HCT116 (cell line): Measurements from ENCODE around the gene PAN3. TPM values are rescaled to one million over a fixed set of nuclear protein-coding genes. Genes with fewer than 3 reads are reported as not detected.

ENCODE experiments used
- ATAC-seq: fragments of 200-7000 bp; cut with Tn5 transposase; 2 replicates; pipeline ENCODE4 v1.9.1; 2020; ENCODE audit warnings: mild to moderate bottlenecking, moderate library complexity
- Bru-seq: library from RNA; stranded (reverse); fragments of 400-500 nt; gene quantifications from one replicate; lab custom pipeline; 2021; lab: Mats Ljungman, UMichigan
- BruChase-seq, 2 experiments: library from RNA; stranded (reverse); fragments of 400-500 nt; gene quantifications; one replicate each; lab custom pipeline; 2021; lab: Mats Ljungman, UMichigan
- BruUV-seq: library from RNA; stranded (reverse); fragments of 400-500 nt; replicated peaks from 2 replicates; lab custom pipeline; 2021; lab: Mats Ljungman, UMichigan
- CTCF ChIA-PET: fragments of 300-600 bp; sonication (Branson Sonifier 250); formaldehyde crosslinking; loops from one replicate; lab custom pipeline; 2021; ENCODE audit warnings: antibody characterized with exemption; lab: Charles Lee
- POLR2A ChIA-PET: fragments of 300-600, 350-600 bp; sonication (Branson Sonifier 250); formaldehyde crosslinking; loops from one replicate; lab custom pipeline; 2021; ENCODE audit warnings: antibody characterized with exemption; lab: Charles Lee
- RAD21 ChIA-PET, 2 experiments: fragments of 300-600 bp; sonication (Branson Sonifier 250); formaldehyde crosslinking; loops; one replicate each; lab custom pipeline; 2023; ENCODE audit warnings: low total read pairs in 2 of 2; ENCODE audit not compliant: uncharacterized antibody in 2 of 2, unreplicated experiment in 2 of 2, low non-redundant PET in 1 of 2; lab: Charles Lee
- DNase-seq: peaks from one replicate; pipeline ENCODE4 v3.0.0-alpha.2; 2010; ENCODE audit warnings: low read depth, low spot score
- H2AFZ ChIP-seq: fragments of 200-600 bp; shearing (Covaris generic), sonication (generic); 2 replicates; pipeline ENCODE4 v1.6.1; 2017; ENCODE audit warnings: low read depth, mixed run types, mixed read lengths, antibody characterized with exemption, low read length; ENCODE audit not compliant: poor library complexity, severe bottlenecking
- H3K27ac ChIP-seq: 2 replicates; pipeline ENCODE4 v1.5.1; 2012; ENCODE audit warnings: low read depth, low read length
- H3K27me3 ChIP-seq: fragments of 200-600 bp; sonication (generic); 2 replicates; pipeline ENCODE4 v1.6.1; 2016; ENCODE audit warnings: mixed run types, low read length, mixed read lengths; ENCODE audit not compliant: insufficient read depth
- H3K36me3 ChIP-seq, 2 experiments: fragments of 200-500 bp in 1 of 2; fragments of 200-600 bp in 1 of 2; sonication (Bioruptor generic) in 1 of 2; sonication (generic) in 1 of 2; 2 replicates each; pipeline versions ENCODE4 v1.5.1 to v1.6.1; 2014 to 2016; ENCODE audit warnings: low read length in 2 of 2, inconsistent platforms in 1 of 2, mixed read lengths in 1 of 2, mixed run types in 1 of 2; ENCODE audit not compliant: insufficient read depth in 2 of 2, control insufficient read depth in 1 of 2
- H3K4me1 ChIP-seq, 2 experiments: fragments of 200-600 bp in 1 of 2; sonication (generic) in 1 of 2; 2 replicates each; pipeline versions ENCODE4 v1.5.1 to v1.6.1; 2012 to 2017; ENCODE audit warnings: low read length in 2 of 2, inconsistent platforms in 1 of 2, mild to moderate bottlenecking in 1 of 2, mixed read lengths in 1 of 2, mixed run types in 1 of 2, moderate library complexity in 1 of 2; ENCODE audit not compliant: insufficient read depth in 2 of 2, control insufficient read depth in 1 of 2
- H3K4me2 ChIP-seq: fragments of 200-600 bp; sonication (generic); 2 replicates; pipeline ENCODE4 v1.6.1; 2017; ENCODE audit warnings: mixed run types, low read length, mixed read lengths
- H3K4me3 ChIP-seq, 2 experiments: fragments of 200-600 bp in 1 of 2; sonication (generic) in 1 of 2; replicated peaks in 1 of 2; 2 replicates each; pipeline ENCODE4 v1.5.1; 2011 to 2016; ENCODE audit warnings: low read length in 2 of 2, control low read depth in 1 of 2, low read depth in 1 of 2, mild to moderate bottlenecking in 1 of 2, mixed read lengths in 1 of 2, mixed run types in 1 of 2
- H3K79me2 ChIP-seq: fragments of 200-600 bp; sonication (generic); 2 replicates; pipeline ENCODE4 v1.6.1; 2017; ENCODE audit warnings: mild to moderate bottlenecking, mixed run types, low read length, moderate library complexity, mixed read lengths; ENCODE audit not compliant: insufficient read depth
- H3K9ac ChIP-seq: fragments of 200-600 bp; sonication (generic); 2 replicates; pipeline ENCODE4 v1.6.1; 2016; ENCODE audit warnings: low read length, mixed read lengths
- H3K9me2 ChIP-seq: fragments of 200-600 bp; sonication (generic), shearing (Covaris generic); 2 replicates; pipeline ENCODE4 v1.6.1; 2017; ENCODE audit warnings: mixed run types, mild to moderate bottlenecking, moderate library complexity; ENCODE audit not compliant: insufficient read depth
- H3K9me3 ChIP-seq, 2 experiments: fragments of 200-500 bp in 1 of 2; fragments of 200-600 bp in 1 of 2; sonication (Bioruptor generic) in 1 of 2; sonication (generic) in 1 of 2; 2 replicates each; pipeline ENCODE4 v1.6.1; 2014 to 2017; ENCODE audit warnings: low read length in 2 of 2, mixed read lengths in 2 of 2, inconsistent platforms in 1 of 2, low read depth in 1 of 2, mild to moderate bottlenecking in 1 of 2, mixed run types in 1 of 2, moderate library complexity in 1 of 2; ENCODE audit not compliant: control insufficient read depth in 1 of 2, insufficient read depth in 1 of 2
- H4K20me1 ChIP-seq: fragments of 200-600 bp; sonication (generic), shearing (Covaris generic); 2 replicates; pipeline ENCODE4 v1.6.1; 2017; ENCODE audit warnings: mixed run types, mild to moderate bottlenecking, moderate library complexity; ENCODE audit not compliant: insufficient read depth
- ATF3 ChIP-seq: IDR thresholded peaks from 2 replicates; pipeline ENCODE4 v1.6.1; 2012
- EGR1 ChIP-seq: IDR thresholded peaks from 2 replicates; pipeline ENCODE4 v1.6.1; 2012; ENCODE audit warnings: low read depth
- ELF1 ChIP-seq: IDR thresholded peaks from 2 replicates; pipeline ENCODE4 v1.6.1; 2012; ENCODE audit warnings: low read depth, borderline replicate concordance
- FOSL1 ChIP-seq: IDR thresholded peaks from 2 replicates; pipeline ENCODE4 v1.6.1; 2012; ENCODE audit warnings: low read depth
- MAX ChIP-seq: IDR thresholded peaks from 2 replicates; pipeline ENCODE4 v1.6.1; 2012
- POLR2A ChIP-seq: IDR thresholded peaks from 2 replicates; pipeline ENCODE4 v1.7.0; 2011; ENCODE audit warnings: borderline replicate concordance; ENCODE audit not compliant: insufficient read depth, insufficient read length; ENCODE audit errors: extremely low read depth
- POLR2AphosphoS5 ChIP-seq: IDR thresholded peaks from 2 replicates; pipeline ENCODE4 v1.6.1; 2011; ENCODE audit warnings: mild to moderate bottlenecking, low read depth, low read length, moderate library complexity
- RAD21 ChIP-seq: IDR thresholded peaks from 2 replicates; pipeline ENCODE4 v1.6.1; 2012; ENCODE audit warnings: low read depth, mild to moderate bottlenecking
- SP1 ChIP-seq: IDR thresholded peaks from 2 replicates; pipeline ENCODE4 v1.6.1; 2012; ENCODE audit warnings: low read depth
- SRF ChIP-seq: IDR thresholded peaks from 2 replicates; pipeline ENCODE4 v1.6.1; 2012; ENCODE audit warnings: low read depth
- TCF7L2 ChIP-seq: IDR thresholded peaks from 2 replicates; pipeline ENCODE4 v1.7.0; 2011; ENCODE audit warnings: borderline replicate concordance, inconsistent platforms; ENCODE audit not compliant: insufficient read depth, insufficient read length; ENCODE audit errors: extremely low read depth
- ZBTB33 ChIP-seq: IDR thresholded peaks from 2 replicates; pipeline ENCODE4 v1.6.1; 2011; ENCODE audit warnings: mild to moderate bottlenecking, low read length, moderate library complexity; ENCODE audit not compliant: insufficient replicate concordance; ENCODE audit errors: extremely low read depth
- ZFX ChIP-seq: fragments of 450-650 bp; IDR thresholded peaks from 2 replicates; pipeline ENCODE4 v1.6.1; 2017
- intact Hi-C: fragments of 100-400 bp; cut with micrococcal nuclease; formaldehyde crosslinking; loops from 2 replicates; pipeline ENCODE4 v1.10.0; 2022
- long read RNA-seq: library from polyadenylated mRNA; unstranded; transcript quantifications from one replicate; pipeline ENCODE4 v2.0.0, GENCODE V29; 2021; ENCODE audit not compliant: unreplicated experiment
- polyA plus RNA-seq: library from polyadenylated mRNA; unstranded; fragments of >200 nt; gene quantifications from 2 replicates; pipeline ENCODE4 v1.2.1, GENCODE V29; 2012; ENCODE audit warnings: missing spikeins
- total RNA-seq: library from RNA; stranded (reverse); gene quantifications from one replicate; pipeline ENCODE4 v1.2.1, GENCODE V29; 2021; ENCODE audit not compliant: unreplicated experiment
- TF ChIP-seq, protein P1 (sequence below), 3 experiments: fragments of 200-600 bp in 1 of 3; sonication (generic) in 1 of 3; IDR thresholded peaks in 2 of 3; conservative IDR thresholded peaks in 1 of 3; 2 replicates each; pipeline ENCODE4 v1.5.1; 2012 to 2017; ENCODE audit warnings: low read depth in 2 of 3, low read length in 2 of 3, antibody characterized with exemption in 1 of 3, borderline replicate concordance in 1 of 3, control low read depth in 1 of 3, mild to moderate bottlenecking in 1 of 3, mixed read lengths in 1 of 3, mixed run types in 1 of 3, moderate library complexity in 1 of 3; ENCODE audit not compliant: insufficient read depth in 1 of 3

PAN3 gene, protein sequence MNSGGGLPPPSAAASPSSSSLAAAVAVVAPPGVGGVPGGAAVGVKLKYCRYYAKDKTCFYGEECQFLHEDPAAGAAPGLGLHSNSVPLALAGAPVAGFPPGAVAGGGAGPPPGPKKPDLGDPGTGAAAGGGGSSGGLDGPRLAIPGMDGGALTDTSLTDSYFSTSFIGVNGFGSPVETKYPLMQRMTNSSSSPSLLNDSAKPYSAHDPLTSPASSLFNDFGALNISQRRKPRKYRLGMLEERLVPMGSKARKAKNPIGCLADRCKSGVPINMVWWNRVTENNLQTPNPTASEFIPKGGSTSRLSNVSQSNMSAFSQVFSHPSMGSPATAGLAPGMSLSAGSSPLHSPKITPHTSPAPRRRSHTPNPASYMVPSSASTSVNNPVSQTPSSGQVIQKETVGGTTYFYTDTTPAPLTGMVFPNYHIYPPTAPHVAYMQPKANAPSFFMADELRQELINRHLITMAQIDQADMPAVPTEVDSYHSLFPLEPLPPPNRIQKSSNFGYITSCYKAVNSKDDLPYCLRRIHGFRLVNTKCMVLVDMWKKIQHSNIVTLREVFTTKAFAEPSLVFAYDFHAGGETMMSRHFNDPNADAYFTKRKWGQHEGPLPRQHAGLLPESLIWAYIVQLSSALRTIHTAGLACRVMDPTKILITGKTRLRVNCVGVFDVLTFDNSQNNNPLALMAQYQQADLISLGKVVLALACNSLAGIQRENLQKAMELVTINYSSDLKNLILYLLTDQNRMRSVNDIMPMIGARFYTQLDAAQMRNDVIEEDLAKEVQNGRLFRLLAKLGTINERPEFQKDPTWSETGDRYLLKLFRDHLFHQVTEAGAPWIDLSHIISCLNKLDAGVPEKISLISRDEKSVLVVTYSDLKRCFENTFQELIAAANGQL
- total RNA-seq, result 30.1 TPM
- 9.7 and 9.8 TPM in 2 replicates for polyA plus RNA-seq
- percentile 89 among the genes with signal in this experiment for Bru-seq, nascent RNA
- percentile 83 among the genes with signal in this experiment for BruChase-seq, experiment 1, labeled RNA remaining after a 6-hour chase
- percentile 89 among the genes with signal in this experiment for BruChase-seq, experiment 2, labeled RNA remaining after a 2-hour chase
- long read RNA-seq, full-length matches to known transcripts, result 10 of 31 reads
- long read RNA-seq, partial matches to known transcripts, result 9 of 31 reads
- long read RNA-seq, other reads (novel, unspliced or antisense), result 12 of 31 reads

- peak; percentile 72 for ATAC-seq
- H3K27me3 ChIP-seq, result no peaks in the 10 kb centered on the region
- TF ChIP-seq SRF, result no peak
- TF ChIP-seq SP1, result peak; percentile 8; the same call in 1 of the 2 replicates
- peak; percentile 32; the same call in 1 of the 2 replicates for TF ChIP-seq ELF1
- TF ChIP-seq FOSL1, result no peak
- TF ChIP-seq POLR2A, result peak; percentile 76
- TF ChIP-seq MAX, result peak; percentile 63
- peak; percentile 4; the same call in 1 of the 2 replicates for TF ChIP-seq RAD21
- no peak for TF ChIP-seq EGR1
- TF ChIP-seq, protein P1, sequence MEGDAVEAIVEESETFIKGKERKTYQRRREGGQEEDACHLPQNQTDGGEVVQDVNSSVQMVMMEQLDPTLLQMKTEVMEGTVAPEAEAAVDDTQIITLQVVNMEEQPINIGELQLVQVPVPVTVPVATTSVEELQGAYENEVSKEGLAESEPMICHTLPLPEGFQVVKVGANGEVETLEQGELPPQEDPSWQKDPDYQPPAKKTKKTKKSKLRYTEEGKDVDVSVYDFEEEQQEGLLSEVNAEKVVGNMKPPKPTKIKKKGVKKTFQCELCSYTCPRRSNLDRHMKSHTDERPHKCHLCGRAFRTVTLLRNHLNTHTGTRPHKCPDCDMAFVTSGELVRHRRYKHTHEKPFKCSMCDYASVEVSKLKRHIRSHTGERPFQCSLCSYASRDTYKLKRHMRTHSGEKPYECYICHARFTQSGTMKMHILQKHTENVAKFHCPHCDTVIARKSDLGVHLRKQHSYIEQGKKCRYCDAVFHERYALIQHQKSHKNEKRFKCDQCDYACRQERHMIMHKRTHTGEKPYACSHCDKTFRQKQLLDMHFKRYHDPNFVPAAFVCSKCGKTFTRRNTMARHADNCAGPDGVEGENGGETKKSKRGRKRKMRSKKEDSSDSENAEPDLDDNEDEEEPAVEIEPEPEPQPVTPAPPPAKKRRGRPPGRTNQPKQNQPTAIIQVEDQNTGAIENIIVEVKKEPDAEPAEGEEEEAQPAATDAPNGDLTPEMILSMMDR (IDR thresholded peaks at IDR 0.05 in 2 of 3, conservative IDR thresholded peaks at IDR 0.05 in 1 of 3; ENCODE audit: borderline replicate concordance in 1 of 3, insufficient read depth in 1 of 3, low read depth in 2 of 3, low read length in 2 of 3), result no peak
- TF ChIP-seq TCF7L2, result peak; percentile 23
- TF ChIP-seq POLR2AphosphoS5, result peak; percentile 89
- no peak for TF ChIP-seq ZFX
- TF ChIP-seq ATF3, result no peak
- TF ChIP-seq ZBTB33, result peak; percentile 11
- TF ChIP-seq, all 23 proteins: peak for 8
- peaks cover 13 to 19% of the 10 kb centered on the region in 2 experiments for H3K4me1 ChIP-seq
- H3K36me3 ChIP-seq, result no peaks in the 10 kb centered on the region
- H3K4me2 ChIP-seq, result peak within 1 kb of the TSS; percentile 80
- ChIA-PET POLR2A (interaction anchor here (0.9 to 1.0 kb wide), 2 partner anchors 23 to 39 kb away, joined by 3 read pairs; no protein-coding TSS in a partner anchor), RAD21 (no interaction called here), CTCF (interaction anchor here (0.7 kb wide), 1 partner anchor 713 kb away, joined by 3 read pairs; no protein-coding TSS in a partner anchor)
- H3K9me2 ChIP-seq, result no peaks in the 10 kb centered on the region
- peak; percentile 78 for DNase-seq
- no TSS peak for BruUV-seq
- peaks cover 57% of the 10 kb centered on the region for H3K79me2 ChIP-seq
- no peaks in the 10 kb centered on the region for H3K9me3 ChIP-seq
- peak within 1 kb of the TSS; percentile 92 for H3K27ac ChIP-seq
- H3K9ac ChIP-seq, result peak within 1 kb of the TSS; percentile 83
- peak within 1 kb of the TSS; percentile 70 to 93 for H3K4me3 ChIP-seq
- H2AFZ ChIP-seq, result no peak within 1 kb of the TSS
- 0 out of 2 replicates have a peak, but pooled peaks cover 5% of the 10 kb centered on the region for H4K20me1 ChIP-seq
- intact Hi-C loops, result no loop called here
Measured at GRCh38 chr13:28138012-28138755, at the start of gene PAN3. Gene PAN3, plus strand, starts transcription at chr13:28138545. Its CDS starts 113 bp downstream, at chr13:28138658.
